GM19193 (cell line): ENCODE data around the gene COL20A1.

Experiments used
- POLR2A ChIP-seq: IDR thresholded peaks from 4 replicates; pipeline ENCODE4 v1.6.1; 2011; ENCODE audit not compliant: insufficient read depth, insufficient read length; ENCODE audit errors: extremely low read depth

COL20A1 gene

GRCh38 chr20:63313349-63314014, 20.5 kb downstream of the COL20A1 start:
- TF ChIP-seq POLR2A: no peak

GRCh38 chr20:63314015-63314471, 21.1 kb downstream of the COL20A1 start:
- TF ChIP-seq POLR2A: no peak

- TF ChIP-seq POLR2A: no peak
Observed at GRCh38 chr20:63314566-63315239, 21.7 kb downstream of the COL20A1 start.

GRCh38 chr20:63315240-63315689, 22.3 kb downstream of the COL20A1 start:
- no peak for TF ChIP-seq POLR2A

- no peak for TF ChIP-seq POLR2A
Observed at GRCh38 chr20:63315731-63316491, 22.9 kb downstream of the COL20A1 start.

GRCh38 chr20:63316502-63316921, 23.5 kb downstream of the COL20A1 start:
- no peak for TF ChIP-seq POLR2A

GRCh38 chr20:63317061-63317460, 24.1 kb downstream of the COL20A1 start:
- TF ChIP-seq POLR2A: no peak

- no peak for TF ChIP-seq POLR2A
Observed at GRCh38 chr20:63317601-63318291, 24.8 kb downstream of the COL20A1 start.

- no peak for TF ChIP-seq POLR2A
Observed at GRCh38 chr20:63318391-63319163, 25.6 kb downstream of the COL20A1 start.

GRCh38 chr20:63319164-63320040, 26.4 kb downstream of the COL20A1 start:
- TF ChIP-seq POLR2A: no peak

- no peak for TF ChIP-seq POLR2A
Observed at GRCh38 chr20:63320041-63320511, 27.1 kb downstream of the COL20A1 start.

- TF ChIP-seq POLR2A: no peak
Observed at GRCh38 chr20:63320616-63321147, 27.7 kb downstream of the COL20A1 start.
